IMR-90 (cell line): ENCODE data around the gene PTK7. TPM values are rescaled to one million over a fixed set of nuclear protein-coding genes. Genes with fewer than 3 reads are reported as not detected.

Experiments
- ATAC-seq: fragments of 200-7000 bp; cut with Tn5 transposase; 2 replicates; pipeline ENCODE4 v1.9.1; 2020; ENCODE audit warnings: low read depth, mild to moderate bottlenecking, moderate library complexity
- BruUV-seq: library from RNA; stranded (reverse); fragments of 400-500 nt; replicated peaks from 2 replicates; lab custom pipeline; 2021; lab: Mats Ljungman, UMichigan
- CTCF ChIA-PET: fragments of 300-600 bp; formaldehyde crosslinking; extraction: SDS; loops from one replicate; lab custom pipeline; 2021; ENCODE audit warnings: antibody characterized with exemption; lab: Yijun Ruan, JAX
- POLR2A ChIA-PET: fragments of 300-600 bp; sonication (Branson Sonifier 250); formaldehyde crosslinking; loops from one replicate; lab custom pipeline; 2022; ENCODE audit warnings: antibody characterized with exemption; ENCODE audit not compliant: unreplicated experiment; lab: Charles Lee
- DNase-seq: peaks from one replicate; pipeline ENCODE4 v3.0.0; 2013
- H2AFZ ChIP-seq: replicated peaks from 2 replicates; pipeline ENCODE3; 2013; ENCODE audit warnings: low read length, mild to moderate bottlenecking; ENCODE audit not compliant: poor library complexity
- H2AK5ac ChIP-seq: 2 replicates; pipeline ENCODE4 v1.6.1; 2013; ENCODE audit warnings: low read depth, low read length, inconsistent platforms
- H2AK9ac ChIP-seq: replicated peaks from 2 replicates; pipeline ENCODE3; 2013; ENCODE audit warnings: mild to moderate bottlenecking, low read depth, low read length, moderate library complexity; ENCODE audit not compliant: poor library complexity
- H2BK120ac ChIP-seq: 2 replicates; pipeline ENCODE4 v1.6.1; 2013; ENCODE audit warnings: low read depth, low read length, inconsistent platforms
- H2BK15ac ChIP-seq: 3 replicates; pipeline ENCODE4 v1.6.1; 2013; ENCODE audit warnings: low read depth, low read length, inconsistent platforms
- H2BK20ac ChIP-seq: 2 replicates; pipeline ENCODE4 v1.6.1; 2013; ENCODE audit warnings: low read depth, mild to moderate bottlenecking, inconsistent platforms, low read length, moderate library complexity
- H2BK5ac ChIP-seq: 2 replicates; pipeline ENCODE4 v1.6.1; 2013; ENCODE audit warnings: mild to moderate bottlenecking, low read depth, low read length, inconsistent platforms; ENCODE audit not compliant: poor library complexity, severe bottlenecking
- H3K14ac ChIP-seq: replicated peaks from 2 replicates; pipeline ENCODE4 v1.6.1; 2013; ENCODE audit warnings: low read depth, low read length, inconsistent platforms
- H3K18ac ChIP-seq: 2 replicates; pipeline ENCODE4 v1.6.1; 2013; ENCODE audit warnings: low read depth, low read length, control low read depth
- H3K23ac ChIP-seq: 2 replicates; pipeline ENCODE4 v1.6.1; 2013; ENCODE audit warnings: low read depth, low read length, inconsistent platforms
- H3K27ac ChIP-seq: 2 replicates; pipeline ENCODE4 v1.5.1; 2013; ENCODE audit warnings: mild to moderate bottlenecking, control low read depth, low read length; ENCODE audit not compliant: insufficient read depth
- H3K27me3 ChIP-seq: 2 replicates; pipeline ENCODE4 v1.6.1; 2013; ENCODE audit warnings: low read length; ENCODE audit not compliant: control insufficient read depth, insufficient read depth
- H3K36me3 ChIP-seq: 2 replicates; pipeline ENCODE4 v1.6.1; 2013; ENCODE audit warnings: low read length, mixed read lengths; ENCODE audit not compliant: control insufficient read depth, insufficient read depth
- H3K4ac ChIP-seq: 2 replicates; pipeline ENCODE4 v1.6.1; 2013; ENCODE audit warnings: low read depth, low read length, inconsistent platforms
- H3K4me1 ChIP-seq: 2 replicates; pipeline ENCODE4 v1.6.1; 2013; ENCODE audit warnings: low read length, mixed read lengths; ENCODE audit not compliant: control insufficient read depth, insufficient read depth
- H3K4me2 ChIP-seq: 2 replicates; pipeline ENCODE4 v1.6.1; 2013; ENCODE audit warnings: low read depth, mild to moderate bottlenecking, control low read depth, low read length, moderate library complexity
- H3K4me3 ChIP-seq: 2 replicates; pipeline ENCODE4 v1.5.1; 2013; ENCODE audit warnings: low read depth, mild to moderate bottlenecking, control low read depth, low read length, moderate library complexity; ENCODE audit not compliant: insufficient read depth
- H3K56ac ChIP-seq: 2 replicates; pipeline ENCODE4 v1.6.1; 2013; ENCODE audit warnings: low read length, inconsistent platforms; ENCODE audit not compliant: insufficient read depth; ENCODE audit errors: extremely low read depth
- H3K79me1 ChIP-seq, 2 experiments: 2 replicates each; pipeline ENCODE4 v1.6.1; 2013; ENCODE audit warnings: low read length in 2 of 2, inconsistent platforms in 1 of 2, low read depth in 1 of 2
- H3K9ac ChIP-seq: 2 replicates; pipeline ENCODE4 v1.6.1; 2013; ENCODE audit warnings: low read depth, low read length, control low read depth
- H3K9me1 ChIP-seq: 2 replicates; pipeline ENCODE4 v1.6.1; 2013; ENCODE audit warnings: low read length, inconsistent platforms; ENCODE audit not compliant: insufficient read depth
- H3K9me3 ChIP-seq: 2 replicates; pipeline ENCODE4 v1.6.1; 2013; ENCODE audit warnings: low read length; ENCODE audit not compliant: control insufficient read depth, insufficient read depth
- H4K20me1 ChIP-seq: 2 replicates; pipeline ENCODE4 v1.6.1; 2013; ENCODE audit warnings: low read length, inconsistent platforms; ENCODE audit not compliant: insufficient read depth
- H4K5ac ChIP-seq: 2 replicates; pipeline ENCODE4 v1.6.1; 2013; ENCODE audit warnings: mild to moderate bottlenecking, low read depth, low read length, control low read depth
- H4K8ac ChIP-seq, 2 experiments: 2 replicates each; pipeline ENCODE4 v1.6.1; 2013; ENCODE audit warnings: low read depth in 2 of 2, low read length in 2 of 2, control low read depth in 1 of 2, inconsistent platforms in 1 of 2
- H4K91ac ChIP-seq: 2 replicates; pipeline ENCODE4 v1.6.1; 2013; ENCODE audit warnings: low read depth, low read length, inconsistent platforms; ENCODE audit not compliant: insufficient read depth
- BHLHE40 ChIP-seq: fragments of 150-350 bp; IDR thresholded peaks from 2 replicates; pipeline ENCODE4 v1.6.1; 2016; ENCODE audit warnings: mild to moderate bottlenecking, low read depth, low read length
- CHD1 ChIP-seq: IDR thresholded peaks from 2 replicates; pipeline ENCODE4 v1.6.1; 2012; ENCODE audit warnings: low read depth, low read length, improper control_type of control experiment
- ELK1 ChIP-seq: fragments of 150-350 bp; IDR thresholded peaks from 2 replicates; pipeline ENCODE4 v1.6.1; 2016; ENCODE audit warnings: low read depth, mild to moderate bottlenecking, low read length, moderate library complexity, borderline replicate concordance
- FOS ChIP-seq: fragments of 150-350 bp; IDR thresholded peaks from 2 replicates; pipeline ENCODE4 v1.6.1; 2016; ENCODE audit warnings: low read depth, low read length
- MAFK ChIP-seq: IDR thresholded peaks from 2 replicates; pipeline ENCODE4 v1.6.1; 2012; ENCODE audit warnings: low read depth, low read length, improper control_type of control experiment
- MAZ ChIP-seq: IDR thresholded peaks from 2 replicates; pipeline ENCODE4 v1.6.1; 2012; ENCODE audit warnings: low read depth, mild to moderate bottlenecking, low read length, improper control_type of control experiment, moderate library complexity, borderline replicate concordance
- MXI1 ChIP-seq: IDR thresholded peaks from 2 replicates; pipeline ENCODE4 v1.6.1; 2012; ENCODE audit warnings: low read depth, mild to moderate bottlenecking, low read length, moderate library complexity, borderline replicate concordance
- NFE2L2 ChIP-seq: fragments of 150-350 bp; IDR thresholded peaks from 2 replicates; pipeline ENCODE4 v1.6.1; 2016; ENCODE audit warnings: low read depth, mild to moderate bottlenecking, low read length
- POLR2A ChIP-seq: IDR thresholded peaks from 2 replicates; pipeline ENCODE4 v1.6.1; 2012; ENCODE audit warnings: mild to moderate bottlenecking, low read depth, low read length
- RCOR1 ChIP-seq: IDR thresholded peaks from 2 replicates; pipeline ENCODE4 v1.6.1; 2012; ENCODE audit warnings: mild to moderate bottlenecking, low read length, improper control_type of control experiment; ENCODE audit not compliant: insufficient replicate concordance
- RFX5 ChIP-seq: IDR thresholded peaks from 2 replicates; pipeline ENCODE4 v1.8.0; 2012; ENCODE audit warnings: low read depth, mild to moderate bottlenecking, low read length, moderate library complexity
- SMC3 ChIP-seq: fragments of 150-350 bp; IDR thresholded peaks from 2 replicates; pipeline ENCODE4 v1.6.1; 2016; ENCODE audit warnings: low read depth, mild to moderate bottlenecking, antibody characterized with exemption, low read length, moderate library complexity
- WGBS, 2 experiments: methylation state at CpG; one replicate each; pipeline versions ENCODE4 v1.1.5 to v1.1.7; 2013; ENCODE audit warnings: missing lambda C conversion rate in 2 of 2; ENCODE audit not compliant: insufficient read length in 1 of 2; ENCODE audit errors: extremely low coverage in 2 of 2; 5-methylcytosine and 5-hydroxymethylcytosine counted together
- dilution Hi-C: fragments of 300-500 bp; cut with HindIII; formaldehyde crosslinking; loops from one replicate; pipeline ENCODE4 v1.14.3; 2018; ENCODE audit warnings: low sequenced_read_pairs; ENCODE audit not compliant: unreplicated experiment
- in situ Hi-C: fragments of 300-500 bp; cut with MboI; formaldehyde crosslinking; loops from 3 replicates; pipeline ENCODE4 v1.14.3; 2019; ENCODE audit warnings: low sequenced_read_pairs, inconsistent platforms, mixed read lengths
- intact Hi-C: fragments of 100-400 bp; cut with micrococcal nuclease; formaldehyde crosslinking; loops from 2 replicates; pipeline ENCODE4 v1.10.0; 2022
- polyA plus RNA-seq, 3 experiments: library from polyadenylated mRNA; depleted of rRNA; stranded (reverse); fragments of >200 nt; gene quantifications; 2 replicates each; pipeline ENCODE4 v1.2.3, GENCODE V29; 2012; ENCODE audit warnings: low replicate concordance in 1 of 3
- total RNA-seq: library from RNA; depleted of rRNA; stranded (reverse); fragments of >200 nt; gene quantifications from 2 replicates; pipeline ENCODE4 v1.2.3, GENCODE V29; 2012
- TF ChIP-seq, protein P1 (sequence below): fragments of 150-350 bp; IDR thresholded peaks from 2 replicates; pipeline ENCODE4 v1.6.1; 2017; ENCODE audit warnings: mild to moderate bottlenecking, antibody characterized with exemption, low read length, low read depth
- TF ChIP-seq, protein P2 (sequence below): conservative IDR thresholded peaks from 2 replicates; pipeline ENCODE4 v1.5.1; 2012; ENCODE audit warnings: mild to moderate bottlenecking, low read depth, low read length, improper control_type of control experiment

The PTK7 gene
- total and polyA plus RNA-seq, 2 of the 4 experiments (the other 2 are of a cell fraction): 47.1 to 142 TPM

- Histone ChIP-seq H3K4me2 (no peak overlapping the region), H3K79me1 (peaks cover 25 to 68% of the 10 kb centered on the region in 2 experiments), H3K9me1 (peaks cover 11% of the 10 kb centered on the region), H4K91ac (no peak overlapping the region), H2AK9ac (no peak overlapping the region), H3K14ac (no peak overlapping the region), H2BK120ac (no peak overlapping the region), H2BK15ac (no peak overlapping the region), H3K23ac (no peak overlapping the region), H2BK20ac (no peak overlapping the region), H3K9ac (no peak overlapping the region), H2AFZ (no peak overlapping the region), H3K4me3 (no peak overlapping the region), H4K5ac (no peak overlapping the region), H3K27me3 (no peaks in the 10 kb centered on the region), H2AK5ac (no peak overlapping the region), H3K4me1 (peaks cover 9% of the 10 kb centered on the region), H3K27ac (no peak overlapping the region), H4K8ac (no peak overlapping the region), H2BK5ac (no peak overlapping the region), H3K56ac (no peak overlapping the region), H3K4ac (no peak overlapping the region), H4K20me1 (peaks cover 21% of the 10 kb centered on the region), H3K18ac (no peak overlapping the region), H3K36me3 (peaks cover 42% of the 10 kb centered on the region), H3K9me3 (no peaks in the 10 kb centered on the region)
- TF ChIP-seq CHD1 (no peak), RFX5 (no peak), FOS (no peak), NFE2L2 (no peak), MAFK (no peak), POLR2A (no peak), ELK1 (no peak), MAZ (no peak), BHLHE40 (no peak), MXI1 (no peak), SMC3 (no peak), RCOR1 (no peak)
- TF ChIP-seq, protein P1, sequence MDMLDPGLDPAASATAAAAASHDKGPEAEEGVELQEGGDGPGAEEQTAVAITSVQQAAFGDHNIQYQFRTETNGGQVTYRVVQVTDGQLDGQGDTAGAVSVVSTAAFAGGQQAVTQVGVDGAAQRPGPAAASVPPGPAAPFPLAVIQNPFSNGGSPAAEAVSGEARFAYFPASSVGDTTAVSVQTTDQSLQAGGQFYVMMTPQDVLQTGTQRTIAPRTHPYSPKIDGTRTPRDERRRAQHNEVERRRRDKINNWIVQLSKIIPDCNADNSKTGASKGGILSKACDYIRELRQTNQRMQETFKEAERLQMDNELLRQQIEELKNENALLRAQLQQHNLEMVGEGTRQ: no peak
- TF ChIP-seq, protein P2, sequence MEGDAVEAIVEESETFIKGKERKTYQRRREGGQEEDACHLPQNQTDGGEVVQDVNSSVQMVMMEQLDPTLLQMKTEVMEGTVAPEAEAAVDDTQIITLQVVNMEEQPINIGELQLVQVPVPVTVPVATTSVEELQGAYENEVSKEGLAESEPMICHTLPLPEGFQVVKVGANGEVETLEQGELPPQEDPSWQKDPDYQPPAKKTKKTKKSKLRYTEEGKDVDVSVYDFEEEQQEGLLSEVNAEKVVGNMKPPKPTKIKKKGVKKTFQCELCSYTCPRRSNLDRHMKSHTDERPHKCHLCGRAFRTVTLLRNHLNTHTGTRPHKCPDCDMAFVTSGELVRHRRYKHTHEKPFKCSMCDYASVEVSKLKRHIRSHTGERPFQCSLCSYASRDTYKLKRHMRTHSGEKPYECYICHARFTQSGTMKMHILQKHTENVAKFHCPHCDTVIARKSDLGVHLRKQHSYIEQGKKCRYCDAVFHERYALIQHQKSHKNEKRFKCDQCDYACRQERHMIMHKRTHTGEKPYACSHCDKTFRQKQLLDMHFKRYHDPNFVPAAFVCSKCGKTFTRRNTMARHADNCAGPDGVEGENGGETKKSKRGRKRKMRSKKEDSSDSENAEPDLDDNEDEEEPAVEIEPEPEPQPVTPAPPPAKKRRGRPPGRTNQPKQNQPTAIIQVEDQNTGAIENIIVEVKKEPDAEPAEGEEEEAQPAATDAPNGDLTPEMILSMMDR: no peak
- dilution Hi-C loops: no loop called here
- DNase-seq (no peak), ATAC-seq (no peak)
- 100% methylated on average over 2 of the region's 20 CpGs; no CpG with 5 or more reads in 1 of the 2 experiments for WGBS, 2 experiments
- intact Hi-C loops: no loop called here
- in situ Hi-C loops: no loop called here
- CTCF ChIA-PET: interaction anchor here (0.6 kb wide), 1 partner anchor 15 kb away, joined by 3 read pairs; no protein-coding TSS in a partner anchor
- POLR2A ChIA-PET: no interaction called here
- no TSS peak for BruUV-seq
Observed at GRCh38 chr6:43178951-43179830, 103.1 kb downstream of the PTK7 start.
